HG03095 (cell line): ENCODE results near the gene IL1A.

ENCODE experiments used
- ATAC-seq: cut with Tn5 transposase; IDR thresholded peaks from one replicate; pipeline ENCODE4 v1.9.1; 2021; ENCODE audit warnings: moderate library complexity; ENCODE audit not compliant: unreplicated experiment

IL1A gene

GRCh38 chr2:112764071-112765044, 19.9 kb downstream of the IL1A start, which contains the start of gene CKAP2L:
TSS of gene CKAP2L (minus strand) at chr2:112764609. CDS start at chr2:112764598, 11 bp downstream.
- peak; percentile 98 for ATAC-seq

GRCh38 chr2:112762276-112762675, 22.0 kb downstream of the IL1A start:
- no peak for ATAC-seq

- no peak for ATAC-seq
Measured at GRCh38 chr2:112760149-112760548, 24.1 kb downstream of the IL1A start.

- no peak for ATAC-seq
Measured at GRCh38 chr2:112758711-112759110, 25.6 kb downstream of the IL1A start.

GRCh38 chr2:112757265-112757664, 27.0 kb downstream of the IL1A start:
- ATAC-seq: no peak

- ATAC-seq: no peak
Measured at GRCh38 chr2:112756207-112756606, 28.1 kb downstream of the IL1A start.

GRCh38 chr2:112755444-112755843, 28.8 kb downstream of the IL1A start:
- no peak for ATAC-seq

GRCh38 chr2:112754564-112754963, 29.7 kb downstream of the IL1A start:
- no peak for ATAC-seq

- ATAC-seq: no peak
Measured at GRCh38 chr2:112752667-112753066, 31.6 kb downstream of the IL1A start.

- no peak for ATAC-seq
Measured at GRCh38 chr2:112751451-112752197, 32.7 kb downstream of the IL1A start.

GRCh38 chr2:112750560-112750843, 33.8 kb downstream of the IL1A start:
- no peak for ATAC-seq

- ATAC-seq: peak; percentile 82
Measured at GRCh38 chr2:112749755-112750559, 34.3 kb downstream of the IL1A start.

- ATAC-seq: no peak
Measured at GRCh38 chr2:112740527-112740926, 43.8 kb downstream of the IL1A start.

GRCh38 chr2:112737542-112738232, 46.6 kb downstream of the IL1A start:
- ATAC-seq: no peak

- no peak for ATAC-seq
Measured at GRCh38 chr2:112733871-112734270, 50.4 kb downstream of the IL1A start.

GRCh38 chr2:112733456-112733855, 50.8 kb downstream of the IL1A start:
- no peak for ATAC-seq

GRCh38 chr2:112731479-112731878, 52.8 kb downstream of the IL1A start:
- no peak for ATAC-seq

- ATAC-seq: no peak
Measured at GRCh38 chr2:112730791-112731190, 53.5 kb downstream of the IL1A start.

GRCh38 chr2:112730216-112730615, 54.1 kb downstream of the IL1A start:
- ATAC-seq: no peak

- ATAC-seq: no peak
Measured at GRCh38 chr2:112728378-112729175, 55.7 kb downstream of the IL1A start.
